T-helper 1 cell treated with Interleukin-12 subunit alpha and Interleukin-12 subunit beta and Interleukin-4 antibody, amounts not matched to agents 30 μg/mL and 1 μg/mL, for 36 hours (primary cell): Measurements from ENCODE around the gene NPR2.
A peak's percentile ranks its signal among the peaks of the same experiment; 100 is the strongest.

Experiments
- H3K27ac Mint-ChIP-seq: one replicate; pipeline ENCODE4 v1.8.0; 2021; ENCODE audit warnings: mild to moderate bottlenecking, mixed read lengths
- H3K27me3 Mint-ChIP-seq: one replicate; pipeline ENCODE4 v1.8.0; 2021; ENCODE audit warnings: low read depth, mixed read lengths
- H3K36me3 Mint-ChIP-seq: one replicate; pipeline ENCODE4 v1.8.0; 2021; ENCODE audit warnings: low read depth, mixed read lengths
- H3K4me1 Mint-ChIP-seq: one replicate; pipeline ENCODE4 v1.8.0; 2021; ENCODE audit warnings: low read depth, mixed read lengths
- H3K4me3 Mint-ChIP-seq: one replicate; pipeline ENCODE4 v1.8.0; 2021; ENCODE audit warnings: mild to moderate bottlenecking, moderate library complexity, mixed read lengths
- H3K9me3 Mint-ChIP-seq: one replicate; pipeline ENCODE4 v1.8.0; 2021; ENCODE audit warnings: mixed read lengths

Gene NPR2

DNA sequence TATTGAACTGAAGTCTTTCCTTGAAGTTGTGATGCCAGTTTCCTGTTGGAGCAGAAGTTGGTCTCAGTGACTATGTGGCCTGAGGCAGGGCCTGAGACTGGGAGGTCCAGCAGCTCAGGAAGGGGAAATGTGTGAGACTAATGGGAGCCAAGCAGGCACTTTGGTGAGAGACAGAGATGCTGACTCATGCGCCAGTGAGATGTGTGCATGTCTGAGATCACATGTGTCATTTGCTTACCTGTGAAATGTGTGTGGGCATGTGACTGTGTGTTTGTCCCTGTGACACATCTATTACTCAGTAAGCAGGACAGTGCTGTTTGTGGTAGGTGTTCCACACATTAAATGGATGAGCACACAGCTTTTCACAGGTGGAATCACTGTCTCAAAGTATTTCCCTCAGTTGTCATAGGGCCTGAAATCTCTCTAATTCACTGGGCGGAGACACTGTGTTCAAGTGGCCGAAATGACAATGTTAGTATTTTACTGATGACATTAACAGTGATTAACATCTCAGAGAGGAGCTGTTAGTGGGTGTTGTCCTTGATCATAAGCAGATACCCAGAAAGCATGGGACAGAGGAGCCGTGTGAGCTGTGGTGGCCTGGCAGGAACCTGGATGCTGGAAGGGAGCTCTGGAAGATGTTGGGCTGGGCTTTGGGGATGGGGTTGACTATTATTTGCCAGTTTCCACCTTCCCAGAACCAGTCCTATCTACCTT lies 7.4 kb downstream of the NPR2 start:
- no peak overlapping the region for H3K4me3 Mint-ChIP-seq
- peaks cover 13% of the 10 kb centered on the region for H3K36me3 Mint-ChIP-seq
- peak overlapping the region; percentile 23 for H3K27ac Mint-ChIP-seq
- H3K27me3 Mint-ChIP-seq = no peaks in the 10 kb centered on the region
- no peaks in the 10 kb centered on the region for H3K9me3 Mint-ChIP-seq
- H3K4me1 Mint-ChIP-seq = peaks cover 17% of the 10 kb centered on the region

DNA sequence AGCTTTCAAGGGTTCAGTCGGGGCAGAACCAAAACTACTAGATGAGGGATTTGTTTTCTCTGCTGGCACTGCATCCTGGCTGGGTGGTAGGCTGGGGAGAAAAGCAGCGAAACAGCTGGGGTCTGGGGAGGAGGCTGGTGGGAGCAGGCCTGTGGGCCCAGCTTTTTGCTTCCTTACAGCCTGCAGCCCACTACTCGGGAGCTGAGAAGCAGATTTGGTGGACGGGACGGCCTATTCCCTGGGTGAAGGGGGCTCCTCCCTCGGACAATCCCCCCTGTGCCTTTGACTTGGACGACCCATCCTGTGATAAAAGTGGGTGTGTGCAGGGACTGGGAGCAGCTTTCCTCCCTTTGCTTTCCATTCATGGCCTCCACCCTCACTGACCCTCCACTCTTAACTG lies 9.1 kb downstream of the NPR2 start:
- Mint-ChIP-seq H3K36me3 (peaks cover 13% of the 10 kb centered on the region), H3K4me1 (peaks cover 10% of the 10 kb centered on the region), H3K27me3 (no peaks in the 10 kb centered on the region), H3K9me3 (no peaks in the 10 kb centered on the region), H3K27ac (no peak overlapping the region), H3K4me3 (no peak overlapping the region)

DNA sequence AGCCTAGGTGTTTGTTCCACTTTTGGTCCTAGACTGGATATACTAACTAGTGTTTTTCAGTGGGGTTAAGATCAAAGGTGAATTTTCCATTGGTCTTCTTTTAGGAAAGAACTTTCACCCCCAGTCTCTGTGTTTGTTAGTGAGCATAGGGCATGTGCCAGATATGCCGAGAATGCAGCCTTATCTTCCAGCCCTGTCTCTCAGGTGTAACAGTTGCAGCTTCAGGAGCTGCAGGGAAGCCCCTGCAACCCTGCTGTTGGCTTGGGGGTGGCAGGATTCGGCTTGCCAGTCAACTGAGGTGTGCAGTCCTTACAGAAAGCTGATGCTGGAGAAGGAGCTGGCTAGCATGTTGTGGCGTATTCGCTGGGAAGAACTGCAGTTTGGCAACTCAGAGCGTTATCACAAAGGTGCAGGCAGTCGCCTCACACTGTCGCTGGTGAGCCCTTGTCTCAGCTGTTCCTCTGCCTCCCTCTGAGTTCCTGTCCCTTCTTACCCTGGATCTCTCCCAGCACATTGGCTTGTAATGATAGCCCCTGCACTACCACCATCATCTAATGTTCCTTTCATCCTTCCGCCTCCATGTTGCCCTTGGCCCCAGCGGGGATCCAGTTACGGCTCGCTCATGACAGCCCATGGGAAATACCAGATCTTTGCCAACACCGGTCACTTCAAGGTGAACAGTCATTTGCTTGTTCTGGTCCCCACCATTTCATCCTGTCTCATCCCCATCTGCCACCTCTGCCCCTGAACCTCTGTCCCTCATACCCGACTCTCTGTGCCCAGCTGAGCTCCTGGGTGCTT lies 10.1 kb downstream of the NPR2 start:
- no peaks in the 10 kb centered on the region for H3K9me3 Mint-ChIP-seq
- no peak overlapping the region for H3K27ac Mint-ChIP-seq
- peaks cover 17% of the 10 kb centered on the region for H3K36me3 Mint-ChIP-seq
- peaks cover 7% of the 10 kb centered on the region for H3K4me1 Mint-ChIP-seq
- H3K4me3 Mint-ChIP-seq = no peak overlapping the region
- no peaks in the 10 kb centered on the region for H3K27me3 Mint-ChIP-seq

DNA sequence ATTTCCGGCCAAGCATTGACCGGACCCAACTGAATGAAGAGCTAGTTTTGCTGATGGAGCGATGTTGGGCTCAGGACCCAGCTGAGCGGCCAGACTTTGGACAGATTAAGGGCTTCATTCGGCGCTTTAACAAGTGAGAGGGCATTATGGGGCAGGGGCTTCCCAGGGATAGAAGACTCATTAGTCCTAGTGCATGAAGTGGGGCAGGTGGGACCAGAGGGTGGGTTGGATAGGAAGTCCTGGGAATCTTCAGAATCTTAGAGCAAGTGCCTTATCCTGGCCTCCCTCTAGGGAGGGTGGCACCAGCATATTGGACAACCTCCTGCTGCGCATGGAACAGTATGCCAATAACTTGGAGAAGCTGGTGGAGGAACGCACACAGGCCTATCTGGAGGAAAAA lies 14.7 kb downstream of the NPR2 start:
- H3K27ac Mint-ChIP-seq = no peak overlapping the region
- H3K27me3 Mint-ChIP-seq = no peaks in the 10 kb centered on the region
- peaks cover 4% of the 10 kb centered on the region for H3K4me1 Mint-ChIP-seq
- H3K9me3 Mint-ChIP-seq = no peaks in the 10 kb centered on the region
- no peak overlapping the region for H3K4me3 Mint-ChIP-seq
- H3K36me3 Mint-ChIP-seq = peaks cover 15% of the 10 kb centered on the region

DNA sequence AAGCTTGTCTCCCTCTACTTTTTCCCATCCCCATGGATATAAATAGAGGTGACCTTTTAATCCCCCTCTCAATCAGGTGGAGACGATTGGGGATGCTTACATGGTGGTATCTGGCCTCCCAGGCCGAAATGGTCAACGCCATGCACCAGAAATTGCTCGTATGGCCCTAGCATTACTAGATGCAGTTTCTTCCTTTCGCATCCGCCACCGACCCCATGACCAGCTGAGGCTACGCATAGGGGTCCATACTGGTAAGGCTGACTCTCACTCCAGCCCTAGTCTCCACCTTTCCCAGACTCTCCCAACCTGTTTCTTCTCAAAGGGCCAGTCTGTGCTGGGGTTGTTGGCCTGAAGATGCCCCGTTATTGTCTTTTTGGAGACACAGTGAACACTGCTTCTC lies 17.0 kb downstream of the NPR2 start:
- peaks cover 8% of the 10 kb centered on the region for H3K36me3 Mint-ChIP-seq
- H3K4me1 Mint-ChIP-seq = peaks cover 21% of the 10 kb centered on the region
- H3K9me3 Mint-ChIP-seq = no peaks in the 10 kb centered on the region
- H3K27ac Mint-ChIP-seq = no peak overlapping the region
- no peaks in the 10 kb centered on the region for H3K27me3 Mint-ChIP-seq
- H3K4me3 Mint-ChIP-seq = no peak overlapping the region

DNA sequence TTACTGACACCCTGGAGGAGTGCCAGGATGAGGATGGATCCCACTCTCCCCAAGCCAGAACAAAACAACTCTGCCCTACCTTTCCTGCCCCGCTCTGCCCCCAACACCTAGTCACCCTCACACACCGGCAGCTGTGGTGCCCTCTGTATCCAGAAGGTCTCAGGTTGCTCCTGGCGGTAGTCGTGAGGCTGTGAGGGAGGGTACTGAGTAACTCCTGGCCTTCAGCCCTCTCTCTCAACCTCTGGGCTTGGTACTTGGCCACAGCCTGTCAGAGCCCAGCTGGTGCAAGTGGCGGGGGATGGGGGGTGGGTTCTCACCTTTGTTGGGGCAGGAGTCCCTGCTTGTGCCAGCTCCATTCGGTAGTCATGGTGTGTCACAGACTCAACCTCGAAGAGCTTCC lies 18.7 kb downstream of the NPR2 start:
- no peaks in the 10 kb centered on the region for H3K27me3 Mint-ChIP-seq
- H3K27ac Mint-ChIP-seq = no peak overlapping the region
- peaks cover 25% of the 10 kb centered on the region for H3K4me1 Mint-ChIP-seq
- no peaks in the 10 kb centered on the region for H3K9me3 Mint-ChIP-seq
- H3K4me3 Mint-ChIP-seq = no peak overlapping the region
- H3K36me3 Mint-ChIP-seq = peaks cover 8% of the 10 kb centered on the region

DNA sequence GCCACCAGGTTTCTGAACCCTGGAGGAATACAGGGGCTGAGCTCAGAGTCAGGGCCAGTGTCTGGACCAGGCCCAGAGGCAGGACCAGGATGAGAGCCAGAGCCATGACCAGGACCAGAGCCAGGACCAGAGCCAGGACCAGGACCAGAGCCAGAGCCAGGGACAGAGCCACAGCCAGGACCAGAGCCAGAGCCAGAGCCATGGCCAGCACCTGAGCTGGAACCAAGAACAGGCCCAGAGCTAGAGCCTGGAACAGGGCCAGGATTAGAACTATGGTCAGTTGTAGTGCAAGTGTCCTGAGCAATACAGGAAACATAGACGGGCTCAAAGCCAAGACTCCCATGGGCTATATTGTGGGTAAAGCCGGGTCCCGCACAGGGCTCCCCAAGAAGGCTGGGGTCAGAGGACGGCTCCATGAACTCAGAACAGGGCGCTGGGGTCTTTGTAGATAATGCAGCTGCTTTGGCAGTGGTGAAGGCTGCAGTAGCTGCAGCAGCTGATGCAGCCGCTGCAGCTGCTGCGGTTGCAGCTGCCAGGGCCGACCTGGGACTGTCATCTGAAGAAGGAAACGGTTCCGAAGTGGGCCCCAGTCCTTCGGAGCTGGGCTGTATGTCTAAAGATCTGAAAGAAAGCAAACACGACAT lies 20.1 kb downstream of the NPR2 start:
- no peaks in the 10 kb centered on the region for H3K9me3 Mint-ChIP-seq
- peaks cover 29% of the 10 kb centered on the region for H3K4me1 Mint-ChIP-seq
- peak overlapping the region; percentile 89 for H3K27ac Mint-ChIP-seq
- H3K4me3 Mint-ChIP-seq = peak overlapping the region; percentile 77
- no peaks in the 10 kb centered on the region for H3K27me3 Mint-ChIP-seq
- H3K36me3 Mint-ChIP-seq = peaks cover 6% of the 10 kb centered on the region

DNA sequence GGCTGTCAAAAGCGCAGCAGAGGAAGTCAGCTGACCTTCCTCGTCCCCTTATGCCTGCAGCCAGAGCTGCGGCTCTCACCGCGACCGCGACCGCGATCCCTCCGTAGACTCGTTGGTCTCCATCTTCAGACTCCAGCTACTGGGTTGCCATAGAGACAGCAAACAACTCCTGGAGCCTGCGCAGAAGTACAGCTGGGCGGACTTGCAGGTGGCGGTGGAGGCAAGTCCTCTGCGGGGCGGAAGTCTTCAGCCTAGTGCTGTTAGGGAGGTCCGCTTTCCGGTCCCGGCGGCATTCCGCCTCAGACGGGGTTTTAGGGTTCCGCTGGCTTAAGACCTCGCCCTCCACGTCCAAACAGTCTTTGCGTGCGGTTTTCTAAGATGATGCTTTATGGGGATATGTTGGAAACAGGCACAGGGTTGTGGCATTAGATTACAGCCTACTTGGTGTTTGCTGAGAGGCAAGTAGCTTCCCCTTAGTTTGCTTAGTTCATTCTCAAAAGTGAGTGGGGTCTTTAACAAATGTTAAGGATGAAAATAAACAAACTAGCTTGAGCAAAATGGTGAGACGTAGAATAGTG lies 20.7 kb downstream of the NPR2 start, which contains the start of gene SPAG8:
Gene SPAG8, minus strand, starts transcription at position 238 of the 578 bp plus-strand sequence. Its CDS starts 115 bp downstream, at position 123.
- Mint-ChIP-seq H3K36me3 (peaks cover 2% of the 10 kb centered on the region), H3K4me3 (peak within 1 kb of the TSS; percentile 77), H3K27me3 (peaks cover 2% of the 10 kb centered on the region), H3K27ac (peak within 1 kb of the TSS; percentile 89), H3K9me3 (no peaks in the 10 kb centered on the region), H3K4me1 (peaks cover 29% of the 10 kb centered on the region)

DNA sequence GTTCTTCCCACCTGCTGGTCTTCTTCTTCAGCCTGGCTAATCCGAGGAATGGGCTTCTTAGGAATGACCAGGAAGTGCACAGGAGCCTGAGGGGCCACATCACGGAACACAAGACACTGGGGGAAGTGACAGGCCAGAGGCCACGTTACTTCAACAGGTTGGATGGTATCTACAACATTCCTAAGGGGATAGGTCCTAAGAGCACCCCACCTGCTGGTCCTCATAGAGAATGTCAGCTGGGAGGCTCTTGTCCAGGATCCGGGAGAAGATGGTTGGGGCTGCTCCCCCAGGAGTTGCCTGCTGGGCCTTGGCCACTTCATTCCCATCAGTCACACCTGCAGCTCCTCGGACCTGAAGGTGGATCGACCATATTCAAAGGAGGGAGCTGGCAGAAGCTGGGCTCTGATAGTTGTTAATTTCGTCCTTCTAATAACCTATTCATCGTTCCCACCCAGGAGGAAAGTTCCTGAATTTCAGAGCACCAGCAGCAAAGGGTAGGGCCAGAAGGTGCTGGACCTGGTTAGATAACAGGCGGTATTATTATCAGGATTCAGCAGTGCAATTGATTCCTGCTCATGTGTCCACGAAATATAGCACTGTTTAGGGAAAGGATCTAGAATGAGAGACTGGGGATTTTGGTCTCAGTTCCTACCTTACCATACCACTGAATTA lies 22.2 kb downstream of the NPR2 start:
- peak overlapping the region; percentile 79 for H3K4me3 Mint-ChIP-seq
- H3K36me3 Mint-ChIP-seq = peaks cover 2% of the 10 kb centered on the region
- H3K27me3 Mint-ChIP-seq = peaks cover 13% of the 10 kb centered on the region
- peaks cover 32% of the 10 kb centered on the region for H3K4me1 Mint-ChIP-seq
- peak overlapping the region; percentile 78 for H3K27ac Mint-ChIP-seq
- no peaks in the 10 kb centered on the region for H3K9me3 Mint-ChIP-seq

DNA sequence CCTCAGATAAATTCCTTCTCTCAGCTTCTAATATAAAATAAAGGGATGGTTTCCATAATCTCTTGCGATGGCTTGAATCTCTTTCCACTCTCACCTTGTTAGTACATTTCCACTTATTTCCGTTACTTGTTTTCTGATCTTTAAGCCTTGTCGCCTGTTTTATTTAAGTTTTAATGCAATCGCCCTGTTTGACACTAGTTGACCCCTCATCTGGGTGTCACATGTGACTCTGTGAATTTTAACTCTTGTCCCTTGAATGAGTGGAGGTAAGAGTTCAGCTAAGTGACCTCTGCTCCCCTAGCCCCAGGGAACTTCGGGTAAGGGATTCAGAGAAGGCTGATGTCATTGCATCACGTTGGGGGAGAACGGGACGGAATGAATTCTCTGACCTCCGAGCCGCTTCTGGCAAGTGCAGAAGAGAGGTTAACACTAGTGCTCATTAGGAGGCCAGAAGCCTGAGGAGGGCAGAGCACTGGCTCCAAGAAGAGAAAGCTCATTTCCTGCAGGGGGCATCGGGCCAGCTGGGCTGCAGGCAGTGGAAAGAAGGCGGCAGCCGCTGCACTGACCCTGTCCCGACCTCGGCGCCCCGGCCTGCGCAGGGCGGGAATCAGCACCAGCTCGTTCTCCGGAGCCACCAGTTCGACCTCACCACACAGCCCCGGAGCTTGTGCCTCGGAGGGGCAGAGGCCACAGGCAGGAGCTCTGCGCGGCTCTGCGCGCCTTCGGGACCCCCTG lies 22.9 kb downstream of the NPR2 start:
- peaks cover 32% of the 10 kb centered on the region for H3K4me1 Mint-ChIP-seq
- peak overlapping the region; percentile 78 for H3K27ac Mint-ChIP-seq
- peak overlapping the region; percentile 79 for H3K4me3 Mint-ChIP-seq
- H3K27me3 Mint-ChIP-seq = peaks cover 13% of the 10 kb centered on the region
- H3K9me3 Mint-ChIP-seq = no peaks in the 10 kb centered on the region
- H3K36me3 Mint-ChIP-seq = peaks cover 1% of the 10 kb centered on the region

DNA sequence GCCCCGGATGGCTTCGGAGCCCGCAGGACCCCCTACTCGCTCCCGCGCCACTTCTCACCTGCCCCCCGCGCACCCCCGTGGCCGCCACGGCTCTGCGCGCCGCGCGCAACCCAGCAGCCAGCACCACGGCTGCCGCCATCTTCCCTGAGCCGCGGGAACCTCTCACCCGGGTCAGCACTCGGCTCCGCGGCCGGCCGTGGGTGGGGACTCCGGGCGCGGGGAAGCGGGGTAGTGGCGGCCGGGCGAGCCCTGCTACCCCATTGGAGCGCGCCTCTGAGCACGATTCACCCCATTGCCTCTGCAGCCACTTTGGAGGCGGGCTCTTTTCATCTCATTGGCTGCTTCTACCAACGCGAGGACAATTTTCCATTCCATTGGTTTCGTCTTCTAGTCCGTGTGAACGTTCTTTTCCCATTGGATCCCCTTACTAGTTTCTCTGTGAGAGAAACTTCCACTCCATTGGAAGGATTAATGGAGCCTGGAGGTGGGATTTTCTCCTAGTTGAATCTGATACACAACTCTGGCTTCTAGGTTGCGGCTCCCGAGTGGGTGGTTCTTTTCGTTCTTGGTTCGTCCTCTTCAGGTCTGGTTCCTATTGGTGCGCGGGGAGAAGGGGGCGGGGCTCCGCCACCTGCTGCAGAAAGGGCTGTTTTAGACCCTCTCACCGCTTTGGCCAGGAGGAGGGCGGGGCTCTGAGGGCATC lies 23.6 kb downstream of the NPR2 start, which contains the start of gene HINT2:
Gene HINT2, minus strand, starts transcription at position 202 of the 703 bp plus-strand sequence. Its CDS starts 63 bp downstream, at position 139.
- H3K27me3 Mint-ChIP-seq = peaks cover 14% of the 10 kb centered on the region
- H3K27ac Mint-ChIP-seq = peak within 1 kb of the TSS; percentile 95
- no peaks in the 10 kb centered on the region for H3K9me3 Mint-ChIP-seq
- peak within 1 kb of the TSS; percentile 93 for H3K4me3 Mint-ChIP-seq
- peaks cover 1% of the 10 kb centered on the region for H3K36me3 Mint-ChIP-seq
- H3K4me1 Mint-ChIP-seq = peaks cover 32% of the 10 kb centered on the region

DNA sequence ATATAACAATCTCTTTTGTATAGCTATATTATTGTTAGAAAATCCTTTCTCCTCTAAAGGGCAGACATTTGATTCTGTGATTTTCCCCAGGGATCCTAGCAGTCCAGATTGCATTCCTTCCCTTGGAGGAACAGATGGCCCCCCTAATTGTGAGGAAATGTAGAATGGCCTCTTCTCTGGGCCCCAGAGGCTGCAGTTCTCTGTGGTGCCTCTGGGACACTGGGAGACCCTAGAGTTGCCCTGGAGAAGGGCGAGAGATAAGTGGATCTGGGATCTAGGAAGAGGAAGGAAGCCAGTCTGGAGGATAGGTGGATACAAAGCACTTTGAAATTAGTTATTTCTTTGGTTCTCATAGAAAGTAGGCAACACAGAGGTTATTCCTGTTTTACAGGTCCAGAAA lies 25.3 kb downstream of the NPR2 start:
- peaks cover 24% of the 10 kb centered on the region for H3K4me1 Mint-ChIP-seq
- no peak overlapping the region for H3K27ac Mint-ChIP-seq
- H3K4me3 Mint-ChIP-seq = no peak overlapping the region
- no peaks in the 10 kb centered on the region for H3K9me3 Mint-ChIP-seq
- peaks cover 1% of the 10 kb centered on the region for H3K36me3 Mint-ChIP-seq
- H3K27me3 Mint-ChIP-seq = peaks cover 20% of the 10 kb centered on the region

DNA sequence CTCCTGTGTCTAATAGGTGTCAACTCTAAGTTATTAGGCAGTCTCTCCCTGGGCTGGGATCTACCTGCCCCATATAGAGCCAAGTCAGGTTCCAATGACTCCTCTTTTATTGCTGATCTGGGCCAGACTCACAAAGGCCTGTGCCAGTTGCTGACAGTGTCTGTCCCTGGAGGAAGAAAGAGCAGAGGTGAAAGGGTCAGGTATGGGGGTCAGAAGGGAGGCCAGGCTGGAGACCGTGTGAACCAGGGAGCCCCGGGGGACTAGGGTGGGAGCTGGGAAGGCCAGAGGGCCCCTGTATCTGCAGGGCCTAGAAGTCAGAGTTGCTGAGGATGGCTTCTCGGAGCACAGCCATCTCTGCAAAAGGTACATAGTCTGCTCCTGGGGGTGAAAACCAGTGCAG lies 26.9 kb downstream of the NPR2 start:
- Mint-ChIP-seq H3K9me3 (no peaks in the 10 kb centered on the region), H3K27me3 (peaks cover 20% of the 10 kb centered on the region)

More for the DNA sequence above, 26.9 kb downstream of the NPR2 start:
- peaks cover 11% of the 10 kb centered on the region for H3K4me1 Mint-ChIP-seq
- no peak overlapping the region for H3K27ac Mint-ChIP-seq
- peaks cover 1% of the 10 kb centered on the region for H3K36me3 Mint-ChIP-seq
- H3K4me3 Mint-ChIP-seq = no peak overlapping the region
